ENCODE results near the gene TSPAN31.
A peak's percentile ranks its signal among the peaks of the same experiment; 100 is the strongest.

DNA sequence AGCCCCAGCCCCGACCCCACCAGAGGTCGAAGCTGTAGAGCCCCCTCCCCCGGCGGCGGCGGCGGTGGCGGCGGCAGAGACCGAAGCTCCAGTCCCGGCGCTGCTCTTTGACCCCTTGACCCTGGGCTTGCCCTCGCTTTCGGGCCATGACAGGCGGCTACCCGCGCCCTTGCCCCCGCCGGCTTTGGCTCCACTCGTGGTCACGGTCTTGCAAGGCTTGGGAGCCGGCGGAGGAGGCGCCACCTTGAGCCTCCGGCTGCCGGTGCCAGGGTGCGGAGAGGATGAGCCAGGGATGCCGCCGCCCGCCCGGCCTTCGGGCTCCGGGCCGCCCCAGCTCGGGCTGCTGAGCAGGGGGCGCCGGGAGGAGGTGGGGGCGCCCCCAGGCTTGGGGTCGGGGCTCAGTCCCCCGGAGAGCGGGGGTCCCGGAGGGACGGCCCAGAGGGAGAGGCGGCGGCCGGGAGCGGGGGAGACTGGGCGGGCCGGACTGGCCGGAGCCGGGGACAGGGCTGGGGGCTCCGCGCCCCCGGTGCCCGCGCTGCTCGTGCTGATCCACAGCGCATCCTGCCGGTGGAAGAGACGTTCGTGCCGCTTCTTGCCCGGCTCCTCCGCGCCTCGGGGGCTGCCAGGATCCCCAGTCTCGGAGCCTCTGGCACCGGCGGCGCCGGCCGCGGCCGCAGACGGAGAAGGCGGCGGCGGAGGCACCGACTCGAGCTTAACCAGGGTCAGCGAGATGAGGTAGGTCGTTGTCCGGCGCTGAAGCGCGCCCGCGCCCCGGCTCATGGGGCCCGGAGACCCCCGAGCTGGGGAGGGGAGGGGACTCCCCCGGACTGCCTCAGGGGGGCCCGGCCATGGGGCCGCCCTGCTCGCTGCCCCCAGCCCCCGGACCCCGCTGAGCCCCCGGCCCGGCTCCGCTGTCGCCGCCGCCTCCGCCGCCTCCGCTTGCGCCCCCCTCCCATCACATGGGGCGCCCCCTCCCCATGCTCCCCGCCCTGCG lies 7.1 kb upstream of the TSPAN31 start:
- TF ChIP-seq EP300 (IDR thresholded peaks at IDR 0.05): no peak
- TF ChIP-seq, protein P1, sequence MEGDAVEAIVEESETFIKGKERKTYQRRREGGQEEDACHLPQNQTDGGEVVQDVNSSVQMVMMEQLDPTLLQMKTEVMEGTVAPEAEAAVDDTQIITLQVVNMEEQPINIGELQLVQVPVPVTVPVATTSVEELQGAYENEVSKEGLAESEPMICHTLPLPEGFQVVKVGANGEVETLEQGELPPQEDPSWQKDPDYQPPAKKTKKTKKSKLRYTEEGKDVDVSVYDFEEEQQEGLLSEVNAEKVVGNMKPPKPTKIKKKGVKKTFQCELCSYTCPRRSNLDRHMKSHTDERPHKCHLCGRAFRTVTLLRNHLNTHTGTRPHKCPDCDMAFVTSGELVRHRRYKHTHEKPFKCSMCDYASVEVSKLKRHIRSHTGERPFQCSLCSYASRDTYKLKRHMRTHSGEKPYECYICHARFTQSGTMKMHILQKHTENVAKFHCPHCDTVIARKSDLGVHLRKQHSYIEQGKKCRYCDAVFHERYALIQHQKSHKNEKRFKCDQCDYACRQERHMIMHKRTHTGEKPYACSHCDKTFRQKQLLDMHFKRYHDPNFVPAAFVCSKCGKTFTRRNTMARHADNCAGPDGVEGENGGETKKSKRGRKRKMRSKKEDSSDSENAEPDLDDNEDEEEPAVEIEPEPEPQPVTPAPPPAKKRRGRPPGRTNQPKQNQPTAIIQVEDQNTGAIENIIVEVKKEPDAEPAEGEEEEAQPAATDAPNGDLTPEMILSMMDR (IDR thresholded peaks at IDR 0.05): peak in 1 of 2 donors; percentile 40
- no peak for TF ChIP-seq POLR2AphosphoS5 (IDR thresholded peaks at IDR 0.05)

Measured in suprapubic skin (tissue), 4 donors.